OCI-M2 (cell line): ENCODE data around the gene FJX1.

Experiments
- DNase-seq: peaks from one replicate; lab custom pipeline; 2025; ENCODE audit not compliant: unreplicated experiment; lab: John Stamatoyannopoulos, UW

Gene FJX1

GRCh38 chr11:35617687-35618496 lies at the start of gene FJX1:
FJX1 (plus strand) TSS chr11:35618460; CDS start chr11:35618637, 177 bp downstream.
- DNase-seq = peak; percentile 19

DNA sequence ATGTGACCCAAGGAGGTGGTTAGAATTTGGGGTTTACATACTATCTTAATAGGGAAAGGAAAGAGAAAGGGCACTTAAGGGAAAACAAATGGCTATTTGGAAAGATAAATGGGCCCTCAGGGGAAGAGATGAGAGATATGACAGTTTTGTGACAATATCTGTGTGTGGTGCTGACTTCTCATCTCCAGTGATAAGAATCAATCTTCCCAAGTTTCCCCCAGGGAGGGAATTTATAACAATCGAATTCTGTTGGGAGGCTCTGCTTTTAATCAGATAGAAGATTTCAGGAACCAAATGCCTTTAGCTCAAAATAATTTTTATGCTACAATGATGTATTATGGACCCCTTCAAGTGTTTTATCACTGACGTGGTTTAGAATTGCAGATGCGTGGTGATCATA lies 46.6 kb upstream of the FJX1 start:
- no peak for DNase-seq

DNA sequence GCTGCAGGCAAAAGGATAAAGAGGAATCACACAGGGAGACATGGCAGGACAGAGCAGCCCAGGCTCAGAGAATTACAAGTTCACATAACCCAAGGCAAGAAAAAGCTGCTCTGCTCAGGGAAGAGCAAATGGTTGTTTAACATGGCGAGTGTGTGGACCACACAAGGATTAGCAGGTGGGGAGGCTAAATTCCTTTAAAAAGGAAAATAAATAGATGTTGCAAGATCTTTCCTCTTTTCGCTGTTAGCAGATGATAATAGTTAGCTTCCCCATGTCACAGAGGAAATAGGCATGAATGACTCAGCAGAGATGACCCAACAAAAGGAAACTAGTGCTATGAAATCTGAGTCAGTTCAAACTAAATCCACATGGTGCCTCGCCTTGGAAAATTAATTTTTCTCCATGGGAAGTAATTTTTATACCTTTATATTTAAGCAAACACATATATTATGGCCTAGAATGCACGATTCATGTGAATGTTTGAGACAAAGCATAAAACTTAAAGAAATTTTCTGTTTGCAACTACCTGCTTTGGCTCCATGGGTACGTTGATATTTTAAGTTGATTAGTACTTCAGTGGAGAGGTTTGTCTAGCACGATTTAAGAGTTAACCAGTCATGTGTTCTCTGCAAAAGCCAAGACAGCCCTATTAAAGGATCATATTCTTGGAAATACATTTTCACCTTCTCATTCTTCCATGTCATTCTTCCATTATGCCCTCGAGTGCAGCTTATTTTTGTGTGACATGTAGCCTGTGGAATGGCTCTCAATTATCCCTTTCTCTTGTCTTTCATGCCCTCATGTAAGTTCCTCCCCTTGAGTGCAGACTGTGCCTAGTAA lies 38.5 kb upstream of the FJX1 start:
- DNase-seq = no peak

DNA sequence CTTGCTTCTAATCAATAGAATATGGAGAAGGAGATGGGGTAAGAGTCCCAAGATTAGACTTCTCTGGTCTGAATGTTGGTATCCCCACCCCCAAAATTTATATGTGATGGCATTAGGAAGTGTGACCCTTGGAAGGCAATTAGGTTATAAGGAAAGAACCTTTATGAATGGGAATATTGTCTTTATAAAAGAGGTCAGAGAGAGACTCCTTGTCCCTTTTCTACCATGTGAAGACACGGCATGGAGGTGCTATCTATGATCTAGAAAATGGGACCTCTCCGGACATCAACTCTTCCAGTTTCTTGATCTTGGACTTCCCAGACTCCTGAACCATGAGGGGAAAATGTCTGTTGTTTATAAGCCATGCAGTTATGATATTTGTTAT lies 37.9 kb upstream of the FJX1 start:
- no peak for DNase-seq

GRCh38 chr11:35582033-35582432 lies 36.2 kb upstream of the FJX1 start:
- no peak for DNase-seq

DNA sequence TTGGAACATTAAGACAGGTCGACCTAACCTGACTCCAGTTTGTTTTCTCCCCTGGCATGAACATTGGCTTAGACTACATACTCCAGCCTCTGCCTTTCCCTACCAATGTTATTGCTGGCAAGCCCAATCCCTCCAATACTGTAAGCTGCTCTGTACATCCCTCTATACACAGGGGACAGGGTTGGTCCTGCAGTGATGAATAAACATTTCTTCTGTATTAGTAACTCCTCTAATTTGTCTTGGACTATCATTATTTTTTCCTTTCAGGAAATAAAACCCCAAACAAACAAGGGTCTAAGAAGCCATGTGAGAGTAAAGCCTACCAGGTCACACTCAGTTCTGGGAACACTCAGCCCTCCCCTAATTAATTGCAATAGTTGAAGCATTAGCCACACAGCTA lies 35.1 kb upstream of the FJX1 start:
- DNase-seq = no peak

GRCh38 chr11:35583843-35584242 lies 34.4 kb upstream of the FJX1 start:
- DNase-seq = no peak

- no peak for DNase-seq
These were observed 33.9 kb upstream of the FJX1 start for GRCh38 chr11:35584321-35584720.

- no peak for DNase-seq
These were observed 32.8 kb upstream of the FJX1 start for GRCh38 chr11:35585416-35585815.

DNA sequence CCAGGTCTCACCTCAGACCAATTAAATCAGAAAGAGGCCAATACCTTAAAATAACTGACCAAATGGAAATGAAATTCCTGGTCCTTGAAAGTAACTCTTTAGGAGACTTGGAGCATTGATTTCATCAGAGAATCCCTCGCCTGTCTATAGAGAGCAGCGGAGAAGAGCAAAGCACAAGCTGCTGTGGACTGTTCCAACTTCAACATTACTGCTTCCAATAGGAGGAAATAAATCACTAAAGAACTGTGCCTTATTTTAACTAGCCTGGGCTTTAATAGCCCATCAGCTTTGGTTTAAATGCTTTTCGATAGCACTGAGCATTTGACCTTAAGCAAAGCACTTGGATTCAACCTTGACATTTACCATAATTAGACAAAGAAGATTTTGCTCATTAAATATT lies 32.0 kb upstream of the FJX1 start:
- DNase-seq = no peak

- DNase-seq = no peak
These were observed 30.3 kb upstream of the FJX1 start for GRCh38 chr11:35587972-35588371.

DNA sequence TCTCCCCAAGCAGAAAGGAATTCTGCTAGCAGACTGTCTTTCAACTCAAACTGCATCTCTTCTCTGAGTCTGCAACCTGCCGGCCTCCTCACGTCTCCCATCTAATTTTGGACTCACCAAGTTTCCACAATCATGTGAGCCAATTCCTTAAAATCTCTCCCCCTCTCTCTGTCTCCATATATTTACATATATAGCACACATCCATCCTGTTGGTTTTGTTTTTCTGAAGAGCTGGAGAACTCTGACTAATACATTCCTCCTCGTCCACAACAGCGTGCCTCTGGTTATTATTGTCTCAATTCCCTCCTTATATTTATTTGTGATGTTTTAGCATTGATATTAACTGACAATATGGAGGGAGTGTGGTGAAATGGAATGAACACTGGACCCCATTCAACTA lies 29.6 kb upstream of the FJX1 start:
- no peak for DNase-seq

DNA sequence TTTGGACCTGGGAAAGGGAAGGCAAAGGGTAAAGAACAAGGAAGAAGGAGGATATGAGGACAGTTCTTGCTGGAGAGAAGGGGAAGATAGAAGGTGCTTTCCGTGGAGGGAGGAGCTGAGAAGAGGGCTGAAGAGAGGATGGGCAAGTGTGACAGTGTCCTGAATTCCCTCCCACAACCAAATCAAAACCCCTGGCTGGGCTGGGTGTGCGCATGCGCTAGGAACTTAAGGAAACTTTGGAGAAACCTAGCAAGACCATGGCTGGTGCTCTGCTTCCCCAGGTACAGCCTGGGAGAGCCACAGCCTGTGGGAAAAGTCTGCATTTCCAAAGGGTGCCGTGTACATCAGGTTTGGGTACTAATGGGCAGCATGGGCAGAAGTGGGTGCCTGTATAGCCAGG lies 29.0 kb upstream of the FJX1 start:
- DNase-seq = no peak

DNA sequence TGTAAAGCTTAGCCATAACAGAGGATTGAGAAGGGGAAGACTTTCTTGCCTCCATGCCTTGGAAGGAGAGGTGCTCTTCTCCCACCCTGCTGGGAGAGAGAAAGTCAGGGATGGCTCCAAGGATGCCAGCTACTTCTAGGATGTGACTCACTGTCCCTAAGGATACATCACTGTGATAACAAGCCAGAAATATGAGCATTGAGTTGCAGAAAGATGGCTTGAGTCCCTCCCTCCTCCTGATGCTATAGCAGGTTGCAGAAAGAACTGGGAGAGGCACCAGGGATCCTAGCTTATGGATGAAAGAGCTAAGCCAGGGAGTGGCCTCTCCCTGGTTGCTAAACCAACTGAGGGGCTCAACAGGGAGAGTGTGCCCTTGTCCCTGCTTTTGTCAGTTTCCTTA lies 27.8 kb upstream of the FJX1 start:
- DNase-seq = no peak

DNA sequence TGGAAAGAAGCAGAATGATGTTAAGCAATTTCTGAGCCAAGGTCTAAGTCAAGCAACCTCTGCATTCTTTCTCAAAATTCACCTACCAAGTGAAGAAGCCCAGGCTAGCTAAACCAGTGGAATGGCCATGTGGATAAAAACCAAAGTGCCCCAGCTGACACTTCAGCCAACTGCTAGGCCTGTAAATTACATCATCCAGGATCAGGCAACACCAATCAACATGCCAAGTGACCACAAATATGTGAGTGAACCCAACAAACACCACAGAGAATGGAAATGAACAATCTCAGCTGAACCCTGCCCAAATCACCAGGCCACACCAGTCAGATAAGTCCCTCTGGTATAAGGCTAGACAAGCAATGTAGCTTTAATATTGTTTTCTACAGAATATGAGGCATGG lies 25.1 kb upstream of the FJX1 start:
- DNase-seq = no peak

DNA sequence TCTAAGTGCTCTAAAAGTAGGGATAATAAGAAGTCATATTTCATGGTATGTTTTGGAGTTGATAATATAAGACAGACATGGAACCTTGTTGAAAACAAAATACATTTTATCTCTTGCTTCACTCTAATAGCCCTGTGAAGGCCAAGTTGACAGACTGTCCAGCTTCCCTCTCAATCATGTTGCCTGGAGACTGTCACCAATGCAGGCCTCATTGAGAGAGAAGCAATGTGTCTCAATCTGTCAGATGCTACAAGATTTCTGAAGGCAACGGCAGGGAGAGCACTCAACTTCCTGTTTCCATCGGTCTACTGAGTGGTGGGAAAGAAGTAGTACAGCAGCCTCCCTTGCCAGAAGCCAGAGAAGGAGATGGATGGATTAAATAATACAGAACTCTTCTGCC lies 23.6 kb upstream of the FJX1 start:
- DNase-seq = no peak

GRCh38 chr11:35598254-35599125 lies 19.8 kb upstream of the FJX1 start:
- DNase-seq = no peak

- DNase-seq = no peak
These were observed 17.9 kb upstream of the FJX1 start for GRCh38 chr11:35600331-35600838.

DNA sequence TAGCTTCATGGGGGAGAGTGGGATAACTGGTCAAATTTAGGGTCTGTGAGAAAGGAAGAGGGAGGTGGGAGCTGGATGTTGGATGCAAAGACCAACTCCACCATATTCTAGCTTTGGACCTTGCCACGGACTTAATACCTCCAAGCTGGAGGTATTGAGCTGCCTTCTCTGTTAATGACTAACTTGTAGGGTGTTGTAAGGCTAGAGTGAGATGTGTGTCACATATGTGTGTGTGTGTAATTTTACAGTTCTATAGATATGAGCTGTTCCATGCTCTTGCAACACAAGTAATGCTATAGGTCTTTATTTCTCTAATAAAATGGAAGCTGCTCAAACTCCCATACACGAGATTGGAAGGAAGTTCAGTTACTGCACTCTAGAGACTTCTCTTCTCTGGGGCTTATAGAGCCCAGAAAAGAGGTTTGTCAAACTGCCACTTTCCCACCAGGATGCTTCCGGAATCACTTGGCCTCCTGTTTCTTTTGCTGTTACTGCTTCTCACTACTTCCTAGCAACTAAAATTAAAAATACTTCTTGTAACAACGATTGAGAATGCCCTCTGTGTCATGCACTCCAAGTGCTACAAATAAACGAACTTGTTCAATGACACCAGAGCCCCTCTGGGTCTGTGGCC lies 16.0 kb upstream of the FJX1 start:
- no peak for DNase-seq

DNA sequence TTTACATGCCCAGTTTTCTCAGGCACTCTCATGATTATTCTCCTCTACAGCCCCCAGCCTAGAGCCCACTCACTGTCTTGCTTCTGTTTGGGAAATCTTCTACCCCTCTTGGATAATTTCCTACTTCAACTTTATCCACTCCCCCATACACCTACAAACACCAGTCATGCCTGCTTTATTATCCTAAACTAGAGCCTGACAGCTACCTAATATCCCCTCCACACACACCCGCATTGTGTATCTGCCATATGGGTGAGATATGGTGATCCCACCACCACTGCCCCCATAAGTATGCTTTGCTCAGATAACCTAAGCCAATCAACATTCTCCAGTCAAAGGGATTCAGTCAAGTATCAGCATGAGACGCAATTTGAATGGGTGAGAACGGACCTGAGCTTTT lies 15.3 kb upstream of the FJX1 start:
- no peak for DNase-seq

DNA sequence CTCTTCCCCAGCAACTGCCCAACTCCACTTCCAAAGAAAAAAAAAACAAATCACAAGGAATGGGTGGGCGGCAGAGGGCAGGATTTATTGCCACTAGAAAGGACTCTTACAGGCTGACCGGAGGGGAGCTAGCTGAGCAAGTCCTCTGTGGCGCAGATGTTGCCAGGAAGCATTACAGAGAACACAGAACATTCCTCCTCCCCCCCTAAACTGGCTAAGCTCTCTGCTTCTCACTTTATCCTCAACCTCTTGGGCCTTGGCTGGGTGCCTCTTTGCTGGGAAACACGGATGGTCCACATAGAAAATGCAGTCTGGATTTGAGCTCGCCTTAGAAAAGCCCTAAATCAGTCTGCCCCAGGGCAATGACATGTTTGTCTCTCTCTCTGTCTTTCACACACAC lies 12.6 kb upstream of the FJX1 start:
- no peak for DNase-seq
